ELR (cell line): Measurements from ENCODE around the gene INPP4B.
"Not testable (repeated sequence)": the region's sequence is repeated elsewhere in the genome, so short reads cannot be mapped to it uniquely, and the experiment has no call there.

Experiments used
- DNase-seq: peaks from one replicate; pipeline ENCODE4 v3.0.0-alpha.2; 2015; ENCODE audit warnings: low read depth

Gene INPP4B

GRCh38 chr4:142824368-142824767 is 21.7 kb downstream of the INPP4B start:
- peak; percentile 44 for DNase-seq

DNA sequence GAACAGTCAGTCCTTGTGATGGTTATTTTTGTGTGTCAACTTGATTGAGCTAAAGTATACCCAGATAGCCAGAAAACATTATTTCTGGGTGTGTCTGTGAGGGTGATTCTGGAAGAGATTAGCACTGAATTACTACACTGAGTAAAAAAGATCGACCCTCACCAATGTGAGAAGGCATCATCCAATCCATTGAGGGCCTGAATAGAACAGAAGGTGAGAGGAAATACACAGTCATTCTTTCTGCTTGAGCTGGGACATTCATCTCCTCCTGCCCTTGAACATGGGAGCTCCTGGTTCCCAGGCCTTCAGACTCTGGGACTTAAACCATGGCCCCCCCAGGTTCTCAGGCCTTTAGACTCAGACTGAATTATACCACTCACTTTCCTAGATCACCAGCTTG is 22.3 kb downstream of the INPP4B start:
- no peak for DNase-seq

GRCh38 chr4:142818476-142818875 is 27.6 kb downstream of the INPP4B start:
- peak; percentile 4 for DNase-seq

GRCh38 chr4:142818031-142818430 is 28.1 kb downstream of the INPP4B start:
- peak; percentile 24 for DNase-seq

DNA sequence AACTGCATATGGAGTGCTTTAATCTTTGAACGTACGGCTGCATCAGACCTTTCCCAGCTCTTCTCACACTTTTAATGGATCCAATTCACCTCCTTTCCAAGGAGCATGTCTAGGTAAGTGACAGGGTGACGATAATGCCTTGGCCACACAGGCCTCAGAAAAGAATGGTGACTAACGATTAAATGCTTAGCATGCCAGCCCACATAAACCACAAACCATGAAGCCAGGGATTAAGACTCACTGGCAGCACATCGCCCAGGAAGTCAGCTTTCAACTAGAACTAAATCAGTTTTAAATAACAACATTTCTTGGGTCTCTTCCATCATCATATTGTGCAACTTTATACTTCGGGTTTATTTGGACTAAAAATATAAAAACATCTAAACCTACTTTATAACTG is 28.7 kb downstream of the INPP4B start:
- peak; percentile 94 for DNase-seq

DNA sequence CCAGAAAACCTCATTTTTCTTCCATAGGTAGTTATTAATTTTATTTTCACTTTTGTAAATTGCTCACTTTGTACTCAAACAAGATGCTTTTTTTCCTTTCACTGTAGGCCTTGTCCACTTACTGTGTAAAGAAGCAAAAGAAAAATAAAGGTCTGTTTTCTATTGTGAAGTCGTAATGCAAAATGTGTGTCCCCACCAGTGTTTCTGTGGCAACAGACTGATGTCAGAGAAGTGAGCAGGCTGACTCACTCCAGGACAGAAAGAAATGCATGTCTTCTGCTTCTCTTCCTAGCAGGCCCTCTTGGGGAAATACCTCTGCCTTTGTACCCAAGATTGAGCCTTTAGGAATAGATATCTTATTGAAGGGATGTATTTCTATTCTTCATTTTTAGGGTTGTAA is 30.3 kb downstream of the INPP4B start:
- peak; percentile 66 for DNase-seq

GRCh38 chr4:142813388-142813787 is 32.7 kb downstream of the INPP4B start:
- DNase-seq: no peak

DNA sequence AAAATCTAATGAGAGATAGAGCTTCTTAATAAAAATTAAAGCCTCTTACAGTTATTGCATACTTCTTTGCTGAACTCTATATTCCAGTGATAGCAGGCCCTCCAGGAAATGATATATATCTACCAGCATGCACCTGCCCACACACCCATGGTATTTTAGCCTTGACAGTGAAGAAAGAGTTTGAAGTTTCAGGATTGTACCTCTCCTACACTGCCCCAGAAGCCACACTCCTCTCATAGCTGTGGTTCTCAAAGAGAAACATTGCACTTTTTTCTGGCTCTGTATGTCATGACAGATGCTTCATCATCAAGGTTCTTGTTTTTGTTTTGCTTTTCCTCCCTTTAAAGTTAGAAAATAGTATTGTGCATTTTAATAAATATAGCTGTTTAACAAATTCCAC is 34.0 kb downstream of the INPP4B start:
- no peak for DNase-seq

GRCh38 chr4:142811034-142811433 is 35.1 kb downstream of the INPP4B start:
- no peak for DNase-seq

- DNase-seq: peak; percentile 7
Observed at GRCh38 chr4:142809559-142809958, 36.5 kb downstream of the INPP4B start.

DNA sequence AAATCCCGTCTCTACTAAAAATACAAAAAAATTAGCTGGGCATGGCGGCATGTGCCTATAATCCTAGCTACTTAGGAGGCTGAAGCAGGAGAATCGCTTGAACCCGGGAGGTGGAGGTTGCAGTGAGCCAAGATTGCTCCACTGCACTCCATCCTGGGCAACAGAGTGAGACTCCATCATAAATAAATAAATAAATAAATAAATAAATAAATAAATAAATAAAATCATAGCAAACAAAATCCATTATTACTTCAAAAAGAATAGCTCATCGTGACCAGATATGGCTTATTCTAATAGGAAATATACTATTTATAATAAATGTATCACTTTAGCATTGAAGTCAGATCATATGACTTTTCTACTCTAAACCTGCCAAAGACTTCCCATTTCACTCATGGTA is 42.2 kb downstream of the INPP4B start:
- not testable (repeated sequence) for DNase-seq

DNA sequence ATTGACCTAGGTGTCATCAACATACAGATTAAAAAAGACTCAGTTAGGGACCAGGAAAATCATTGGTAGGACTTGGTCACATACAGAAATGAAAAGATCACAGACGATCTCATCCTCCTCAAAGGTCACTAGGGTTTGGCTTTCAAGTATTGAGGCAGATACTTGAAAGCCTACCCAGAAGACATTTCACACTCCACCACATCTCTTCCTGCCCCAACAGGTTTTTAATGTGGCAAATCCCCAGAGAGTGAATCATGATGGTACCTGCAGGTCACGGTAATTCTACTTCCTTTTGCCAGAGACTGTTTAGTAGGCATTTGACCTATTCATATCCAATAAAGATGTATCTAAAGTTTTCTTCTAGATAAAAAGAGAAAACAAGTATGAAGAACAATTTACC is 44.1 kb downstream of the INPP4B start:
- no peak for DNase-seq

- DNase-seq: peak; percentile 19
Observed at GRCh38 chr4:142781114-142781513, 65.0 kb downstream of the INPP4B start.

GRCh38 chr4:142778900-142779299 is 67.2 kb downstream of the INPP4B start:
- peak; percentile 1 for DNase-seq

- peak; percentile 9 for DNase-seq
Observed at GRCh38 chr4:142778430-142778829, 67.7 kb downstream of the INPP4B start.

DNA sequence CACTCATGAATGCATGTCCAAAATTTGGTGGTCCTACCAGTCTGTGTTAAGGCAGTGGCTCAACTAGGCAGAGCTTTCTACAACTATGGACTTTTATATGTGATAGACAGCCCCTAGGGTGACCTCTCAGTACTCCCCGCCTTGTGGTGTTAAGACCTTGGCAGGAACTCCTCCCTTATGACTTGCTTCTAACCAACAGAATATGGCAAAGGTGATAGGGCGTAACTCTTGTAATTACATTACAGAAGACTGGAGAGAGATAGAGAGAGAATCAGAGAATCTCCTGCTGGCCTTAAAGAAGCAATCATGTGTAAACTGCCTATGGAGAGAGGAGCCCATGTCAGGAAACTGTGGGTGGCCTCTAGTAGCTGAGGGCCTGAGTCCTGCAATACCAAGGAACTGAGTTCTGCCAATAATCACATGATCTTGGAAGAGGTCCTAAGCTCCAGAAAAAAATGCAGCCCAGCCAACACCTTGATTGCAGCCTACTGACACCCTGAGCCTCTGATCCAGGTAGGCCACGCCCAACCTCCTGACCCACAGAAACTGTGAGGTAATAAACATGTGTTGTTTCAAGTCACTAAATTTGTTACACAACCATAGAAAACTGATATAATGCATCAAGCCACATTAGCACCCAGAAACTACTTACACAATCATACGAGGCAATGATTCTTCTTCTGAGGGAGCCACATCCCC is 68.9 kb downstream of the INPP4B start:
- no peak for DNase-seq

DNA sequence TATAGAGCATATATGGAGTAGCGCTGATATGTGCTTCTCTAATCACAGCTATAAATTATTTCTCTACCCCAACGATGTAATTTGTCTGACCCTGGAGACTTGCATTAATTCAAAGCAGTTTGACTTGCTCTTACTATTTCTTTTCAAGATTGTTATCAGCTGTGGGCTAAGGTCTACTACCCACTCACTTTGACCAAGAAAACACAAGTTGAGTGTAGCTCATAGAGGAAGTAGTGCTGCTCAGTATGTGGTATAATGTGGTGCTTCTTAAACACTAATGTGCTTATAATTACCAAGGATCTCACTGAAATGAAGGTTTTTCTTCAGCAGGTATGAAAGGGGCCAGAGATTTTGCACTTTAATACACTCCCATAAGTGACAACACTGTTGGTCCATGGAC is 70.1 kb downstream of the INPP4B start:
- no peak for DNase-seq

DNA sequence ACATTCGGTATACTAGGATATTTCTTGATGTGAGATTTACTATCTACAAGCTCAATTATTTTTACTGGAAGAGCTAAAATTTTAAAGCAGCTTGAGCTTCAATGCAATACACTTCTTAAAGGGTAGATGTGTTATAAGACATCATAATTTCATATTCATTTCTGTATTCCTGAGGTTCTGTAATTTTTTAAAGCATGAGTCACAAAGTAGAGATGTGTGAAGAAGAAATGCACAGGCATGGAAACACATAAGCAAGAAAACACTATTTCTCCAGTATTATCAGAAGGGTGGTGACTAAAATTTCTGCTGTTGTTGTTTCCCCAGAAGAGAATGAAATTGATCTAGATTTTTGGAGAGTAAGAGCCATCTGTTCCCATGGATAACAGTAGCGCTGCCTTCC is 72.6 kb downstream of the INPP4B start:
- DNase-seq: no peak

- DNase-seq: no peak
Observed at GRCh38 chr4:142762280-142762679, 83.8 kb downstream of the INPP4B start.

DNA sequence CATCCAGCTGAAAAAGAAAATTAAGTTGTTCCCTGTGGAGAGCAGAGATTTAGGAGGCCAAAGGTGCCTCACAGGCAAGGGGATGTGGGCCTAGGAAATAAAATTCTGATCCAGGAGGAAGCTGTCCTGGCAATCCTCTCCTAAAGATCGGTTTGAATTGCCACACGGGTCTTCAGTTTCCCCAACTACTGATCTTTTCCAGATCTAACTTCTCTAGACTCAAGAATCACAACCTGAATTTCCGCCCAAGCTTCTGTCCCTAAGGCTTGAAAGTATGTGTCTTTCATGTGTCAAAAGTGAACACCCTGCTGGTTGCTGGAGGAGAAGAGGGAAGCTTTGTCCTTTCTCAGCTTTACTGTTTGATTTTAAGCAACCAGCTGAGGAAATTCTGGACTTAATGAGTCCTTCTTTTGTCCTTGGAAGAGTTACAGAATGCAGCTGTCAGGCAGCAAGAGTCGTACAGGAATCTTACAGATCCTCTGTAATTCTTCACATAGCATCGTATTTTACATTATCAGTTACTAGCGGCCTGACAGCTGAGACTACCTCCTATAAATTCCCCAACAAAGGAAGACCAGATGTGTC is 93.8 kb downstream of the INPP4B start:
- DNase-seq: no peak

- peak; percentile 25 for DNase-seq
Observed at GRCh38 chr4:142743121-142743825, 102.8 kb downstream of the INPP4B start.

GRCh38 chr4:142741995-142742394 is 104.1 kb downstream of the INPP4B start:
- DNase-seq: peak; percentile 27

DNA sequence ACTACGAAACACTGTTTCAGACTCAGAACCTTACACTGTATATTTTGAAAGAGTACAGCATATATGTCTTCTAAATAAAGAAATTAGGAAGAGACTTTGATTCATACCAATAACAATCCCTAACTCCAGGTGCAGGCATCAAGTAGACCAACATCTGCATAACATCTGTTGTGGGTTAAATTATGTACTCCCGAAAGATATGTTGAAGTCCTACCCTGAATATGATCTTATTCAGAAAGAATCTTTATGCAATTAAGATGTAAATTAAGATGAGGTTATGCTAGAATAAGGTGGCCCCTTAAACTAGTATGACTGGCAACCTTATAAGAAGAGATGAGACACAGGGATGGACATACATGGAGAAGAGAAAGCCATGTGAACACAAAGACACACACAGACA is 117.9 kb downstream of the INPP4B start:
- DNase-seq: no peak
